Neural crest cell (in vitro differentiated cells): ENCODE measurements around the gene LHFPL3. TPM values are rescaled to one million over a fixed set of nuclear protein-coding genes. Genes with fewer than 3 reads are reported as not detected.
A peak's percentile ranks its signal among the peaks of the same experiment; 100 is the strongest.

Source experiments
- DNase-seq: peaks from one replicate; pipeline ENCODE4 v3.0.0; 2021; ENCODE audit warnings: low read depth, mixed read lengths, low spot score
- H3K27ac Mint-ChIP-seq: one replicate; pipeline ENCODE4 v1.8.0; 2021; ENCODE audit warnings: mild to moderate bottlenecking, mixed read lengths; ENCODE audit not compliant: unreplicated experiment
- H3K27me3 Mint-ChIP-seq: 2 replicates; pipeline ENCODE4 v1.8.0; 2021; ENCODE audit warnings: low read depth, mild to moderate bottlenecking, mixed read lengths
- H3K36me3 Mint-ChIP-seq: 2 replicates; pipeline ENCODE4 v1.8.0; 2021; ENCODE audit warnings: low read depth, mild to moderate bottlenecking, mixed read lengths
- H3K4me1 Mint-ChIP-seq: 2 replicates; pipeline ENCODE4 v1.8.0; 2021; ENCODE audit warnings: mixed read lengths
- H3K4me3 Mint-ChIP-seq: one replicate; pipeline ENCODE4 v1.8.0; 2021; ENCODE audit warnings: mild to moderate bottlenecking, mixed read lengths
- H3K9me3 Mint-ChIP-seq: 2 replicates; pipeline ENCODE4 v1.8.0; 2021; ENCODE audit warnings: mixed read lengths
- total RNA-seq: library from RNA; stranded (reverse); gene quantifications from 2 replicates; pipeline ENCODE4 v1.2.1, GENCODE V29; 2021
- TF ChIP-seq, protein P1 (sequence below): fragments of 200-600 bp; sonication (generic); conservative IDR thresholded peaks from 2 replicates; pipeline ENCODE4 v1.5.0; 2021; ENCODE audit warnings: antibody characterized with exemption, mild to moderate bottlenecking

Gene LHFPL3
- total RNA-seq, 1 donor from 2014 or later: not detected

- no peak overlapping the region for H3K4me3 Mint-ChIP-seq
- no peaks in the 10 kb centered on the region for H3K36me3 Mint-ChIP-seq
- H3K27ac Mint-ChIP-seq: no peak overlapping the region
- no peaks in the 10 kb centered on the region for H3K27me3 Mint-ChIP-seq
- no peaks in the 10 kb centered on the region for H3K9me3 Mint-ChIP-seq
- H3K4me1 Mint-ChIP-seq: peaks cover 32% of the 10 kb centered on the region
- TF ChIP-seq, protein P1, sequence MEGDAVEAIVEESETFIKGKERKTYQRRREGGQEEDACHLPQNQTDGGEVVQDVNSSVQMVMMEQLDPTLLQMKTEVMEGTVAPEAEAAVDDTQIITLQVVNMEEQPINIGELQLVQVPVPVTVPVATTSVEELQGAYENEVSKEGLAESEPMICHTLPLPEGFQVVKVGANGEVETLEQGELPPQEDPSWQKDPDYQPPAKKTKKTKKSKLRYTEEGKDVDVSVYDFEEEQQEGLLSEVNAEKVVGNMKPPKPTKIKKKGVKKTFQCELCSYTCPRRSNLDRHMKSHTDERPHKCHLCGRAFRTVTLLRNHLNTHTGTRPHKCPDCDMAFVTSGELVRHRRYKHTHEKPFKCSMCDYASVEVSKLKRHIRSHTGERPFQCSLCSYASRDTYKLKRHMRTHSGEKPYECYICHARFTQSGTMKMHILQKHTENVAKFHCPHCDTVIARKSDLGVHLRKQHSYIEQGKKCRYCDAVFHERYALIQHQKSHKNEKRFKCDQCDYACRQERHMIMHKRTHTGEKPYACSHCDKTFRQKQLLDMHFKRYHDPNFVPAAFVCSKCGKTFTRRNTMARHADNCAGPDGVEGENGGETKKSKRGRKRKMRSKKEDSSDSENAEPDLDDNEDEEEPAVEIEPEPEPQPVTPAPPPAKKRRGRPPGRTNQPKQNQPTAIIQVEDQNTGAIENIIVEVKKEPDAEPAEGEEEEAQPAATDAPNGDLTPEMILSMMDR: no peak
- DNase-seq: no peak
Measured at GRCh38 chr7:104793066-104793465, 464.7 kb downstream of the LHFPL3 start.

DNA sequence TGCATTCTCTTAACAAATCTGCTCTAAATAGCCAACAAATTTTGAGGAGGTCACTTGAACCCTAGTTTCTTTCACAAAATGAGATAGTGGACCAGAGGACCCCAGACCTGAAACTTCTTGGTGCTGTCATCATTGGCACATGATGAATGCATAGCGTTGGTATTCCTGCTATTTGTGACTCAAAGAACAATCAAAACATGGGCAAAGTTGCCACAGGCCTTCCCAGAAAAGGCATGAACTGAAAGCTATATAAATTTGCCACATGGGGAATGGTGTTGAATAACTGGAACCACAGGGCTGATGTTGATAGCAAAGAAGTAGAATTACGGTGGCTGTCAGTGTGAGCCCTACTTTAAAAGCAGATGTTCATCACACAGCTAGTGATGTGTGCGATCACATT is 465.8 kb downstream of the LHFPL3 start:
- TF ChIP-seq, protein P1: no peak

DNA sequence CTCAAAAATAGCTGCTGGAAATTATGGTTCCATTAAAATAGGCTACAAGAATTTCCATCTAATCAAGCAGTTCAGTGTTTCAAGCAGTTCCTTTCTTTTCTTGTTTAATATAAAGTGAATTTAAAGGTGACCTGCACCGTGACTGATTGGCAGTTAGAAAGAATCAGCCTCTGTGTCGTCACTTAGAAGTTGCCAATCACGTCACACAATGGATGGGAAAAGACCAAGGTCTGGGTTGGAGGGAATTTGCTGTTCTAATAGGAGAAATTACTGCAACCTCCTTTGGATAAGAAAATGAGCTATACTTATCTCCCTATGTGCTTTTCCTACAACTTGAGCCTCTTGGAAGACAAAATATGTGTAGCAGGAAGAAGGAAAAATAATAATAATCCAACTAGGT is 466.2 kb downstream of the LHFPL3 start:
- H3K27ac Mint-ChIP-seq: no peak overlapping the region

More for the DNA sequence above, 465.8 kb downstream of the LHFPL3 start:
- no peak for DNase-seq
- no peaks in the 10 kb centered on the region for H3K9me3 Mint-ChIP-seq
- peaks cover 32% of the 10 kb centered on the region for H3K4me1 Mint-ChIP-seq
- H3K36me3 Mint-ChIP-seq: no peaks in the 10 kb centered on the region
- H3K27me3 Mint-ChIP-seq: no peaks in the 10 kb centered on the region
- no peak overlapping the region for H3K27ac Mint-ChIP-seq
- H3K4me3 Mint-ChIP-seq: no peak overlapping the region

GRCh38 chr7:104795086-104795485 is 466.7 kb downstream of the LHFPL3 start:
- H3K9me3 Mint-ChIP-seq: no peaks in the 10 kb centered on the region
- no peak for DNase-seq
- H3K4me1 Mint-ChIP-seq: peaks cover 32% of the 10 kb centered on the region
- TF ChIP-seq, protein P1: no peak
- peak overlapping the region; percentile 45 for H3K4me3 Mint-ChIP-seq
- peak overlapping the region; percentile 73 for H3K27ac Mint-ChIP-seq
- H3K36me3 Mint-ChIP-seq: no peaks in the 10 kb centered on the region
- H3K27me3 Mint-ChIP-seq: no peaks in the 10 kb centered on the region

More for the DNA sequence above, 466.2 kb downstream of the LHFPL3 start:
- Mint-ChIP-seq H3K9me3 (no peaks in the 10 kb centered on the region), H3K4me1 (peaks cover 32% of the 10 kb centered on the region), H3K4me3 (no peak overlapping the region), H3K27me3 (no peaks in the 10 kb centered on the region), H3K36me3 (no peaks in the 10 kb centered on the region)
- TF ChIP-seq, protein P1: no peak
- no peak for DNase-seq

DNA sequence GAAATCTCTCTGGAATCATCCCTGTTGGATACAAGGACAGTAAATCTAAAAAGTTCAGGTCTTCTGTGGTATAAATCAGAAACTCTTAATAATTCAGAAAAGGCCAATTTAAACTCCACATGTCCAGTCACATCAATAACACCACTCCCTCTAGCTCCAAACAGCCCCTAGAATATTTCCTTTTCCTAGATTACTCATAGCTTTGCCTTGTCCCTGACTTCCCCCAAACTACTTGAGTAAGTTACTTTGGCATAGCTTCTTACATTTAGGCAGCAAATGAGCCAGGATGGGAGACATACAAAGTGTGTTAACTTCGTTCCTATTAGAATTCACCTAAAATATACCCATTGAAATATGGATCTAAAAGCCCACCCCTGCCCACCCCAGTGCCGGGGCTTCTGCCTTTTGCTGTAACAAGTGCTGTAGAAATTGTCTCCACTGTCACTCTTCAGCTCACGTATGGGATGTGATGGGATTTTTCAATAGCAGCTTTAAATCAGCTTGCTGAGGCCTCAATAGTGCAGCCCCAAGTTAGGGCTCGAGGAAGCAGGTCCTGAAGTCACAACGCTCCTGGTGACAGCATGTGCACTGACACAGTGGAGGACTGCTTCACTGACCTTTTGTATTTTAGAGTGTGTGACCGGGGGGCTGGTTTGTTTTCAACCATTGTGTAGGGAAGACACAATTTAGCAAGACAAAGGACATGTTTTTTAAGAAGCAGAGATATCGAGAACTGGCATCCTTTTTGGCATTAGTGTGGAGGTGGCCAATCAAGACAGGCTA is 467.4 kb downstream of the LHFPL3 start:
- Mint-ChIP-seq H3K4me1 (peaks cover 32% of the 10 kb centered on the region), H3K4me3 (peak overlapping the region; percentile 45), H3K36me3 (no peaks in the 10 kb centered on the region), H3K9me3 (no peaks in the 10 kb centered on the region), H3K27ac (peak overlapping the region; percentile 73), H3K27me3 (no peaks in the 10 kb centered on the region)
- no peak for DNase-seq
- TF ChIP-seq, protein P1: no peak
